ENCODE data around the gene MED8.

DNA sequence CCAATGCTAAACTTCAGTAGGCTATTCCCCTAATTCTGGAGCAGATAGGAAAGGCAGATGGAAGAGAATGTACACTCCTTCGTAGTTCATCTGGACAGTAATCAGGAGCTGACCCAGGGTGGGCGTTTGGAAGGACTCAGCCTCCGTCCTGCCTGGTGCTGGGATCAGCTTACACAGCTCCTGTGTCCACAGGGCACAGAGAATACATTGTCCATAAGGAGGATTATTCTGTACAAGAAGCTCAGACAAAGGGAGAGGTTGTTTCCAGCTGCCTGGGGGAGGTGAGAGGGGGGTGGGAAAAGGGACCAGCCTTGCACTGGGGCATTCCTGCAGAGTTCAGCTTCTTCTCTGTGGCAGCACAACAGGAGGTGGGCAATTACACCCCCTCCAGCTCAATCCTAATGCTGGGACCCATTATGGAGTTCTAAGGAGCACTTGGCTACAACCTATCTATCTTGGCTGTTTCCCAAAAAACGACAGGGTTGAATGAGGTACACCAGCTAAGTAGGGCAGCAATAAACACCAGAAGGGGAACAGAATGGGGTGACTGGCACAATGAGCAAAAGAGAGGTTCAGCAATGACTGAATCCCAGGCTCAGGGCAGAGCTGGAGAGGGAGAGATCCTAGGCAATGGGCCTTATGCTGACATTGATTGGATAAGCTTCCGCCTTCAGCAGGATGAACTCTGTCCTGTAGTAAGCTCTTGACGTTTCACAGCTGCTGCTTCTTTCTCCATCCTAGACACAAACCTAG lies 7.4 kb downstream of the MED8 start:
- TF ChIP-seq, protein P1, sequence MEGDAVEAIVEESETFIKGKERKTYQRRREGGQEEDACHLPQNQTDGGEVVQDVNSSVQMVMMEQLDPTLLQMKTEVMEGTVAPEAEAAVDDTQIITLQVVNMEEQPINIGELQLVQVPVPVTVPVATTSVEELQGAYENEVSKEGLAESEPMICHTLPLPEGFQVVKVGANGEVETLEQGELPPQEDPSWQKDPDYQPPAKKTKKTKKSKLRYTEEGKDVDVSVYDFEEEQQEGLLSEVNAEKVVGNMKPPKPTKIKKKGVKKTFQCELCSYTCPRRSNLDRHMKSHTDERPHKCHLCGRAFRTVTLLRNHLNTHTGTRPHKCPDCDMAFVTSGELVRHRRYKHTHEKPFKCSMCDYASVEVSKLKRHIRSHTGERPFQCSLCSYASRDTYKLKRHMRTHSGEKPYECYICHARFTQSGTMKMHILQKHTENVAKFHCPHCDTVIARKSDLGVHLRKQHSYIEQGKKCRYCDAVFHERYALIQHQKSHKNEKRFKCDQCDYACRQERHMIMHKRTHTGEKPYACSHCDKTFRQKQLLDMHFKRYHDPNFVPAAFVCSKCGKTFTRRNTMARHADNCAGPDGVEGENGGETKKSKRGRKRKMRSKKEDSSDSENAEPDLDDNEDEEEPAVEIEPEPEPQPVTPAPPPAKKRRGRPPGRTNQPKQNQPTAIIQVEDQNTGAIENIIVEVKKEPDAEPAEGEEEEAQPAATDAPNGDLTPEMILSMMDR (IDR thresholded peaks at IDR 0.05; ENCODE audit: low read length), result no peak
- no peak for TF ChIP-seq EZH2 (IDR thresholded peaks at IDR 0.05; ENCODE audit: borderline replicate concordance, low read length)

Data from OCI-LY1 (cell line).